Karpas-422 (cell line): ENCODE data around the gene RERG. TPM values are rescaled to one million over a fixed set of nuclear protein-coding genes. Genes with fewer than 3 reads are reported as not detected.

Experiments used
- DNase-seq: peaks from one replicate; pipeline ENCODE4 v3.0.0-alpha.2; 2015
- H2AFZ ChIP-seq: fragments of 200-600 bp; sonication (generic); 2 replicates; pipeline ENCODE4 v1.6.1; 2014; ENCODE audit warnings: antibody characterized with exemption, low read length, mixed read lengths
- H3K27ac ChIP-seq: fragments of 200-600 bp; sonication (generic); 2 replicates; pipeline ENCODE4 v1.5.1; 2014; ENCODE audit warnings: mild to moderate bottlenecking, low read length, moderate library complexity
- H3K27me3 ChIP-seq: fragments of 200-600 bp; sonication (generic); 2 replicates; pipeline ENCODE4 v1.6.1; 2014; ENCODE audit warnings: low read length, mixed read lengths
- H3K36me3 ChIP-seq: fragments of 200-600 bp; sonication (generic); 2 replicates; pipeline ENCODE4 v1.6.1; 2014; ENCODE audit warnings: low read length, mixed read lengths; ENCODE audit not compliant: insufficient read depth
- H3K4me1 ChIP-seq: fragments of 200-600 bp; sonication (generic); 2 replicates; pipeline ENCODE4 v1.6.1; 2014; ENCODE audit warnings: mild to moderate bottlenecking, low read length, mixed read lengths
- H3K4me2 ChIP-seq: fragments of 200-600 bp; sonication (generic); 2 replicates; pipeline ENCODE4 v1.6.1; 2014; ENCODE audit warnings: low read length, low read depth, mild to moderate bottlenecking; ENCODE audit not compliant: poor library complexity, severe bottlenecking
- H3K4me3 ChIP-seq: fragments of 200-600 bp; sonication (generic); 2 replicates; pipeline ENCODE4 v1.5.1; 2014; ENCODE audit warnings: mild to moderate bottlenecking, antibody characterized with exemption, low read length, mixed read lengths
- H3K79me2 ChIP-seq: fragments of 200-600 bp; sonication (generic); 2 replicates; pipeline ENCODE4 v1.6.1; 2014; ENCODE audit warnings: mild to moderate bottlenecking, low read length, mixed read lengths
- H3K9ac ChIP-seq: fragments of 200-600 bp; sonication (generic); 2 replicates; pipeline ENCODE4 v1.6.0; 2014; ENCODE audit warnings: low read length
- H3K9me2 ChIP-seq: fragments of 200-600 bp; sonication (generic), shearing (Covaris generic); replicated peaks from 2 replicates; pipeline ENCODE4 v1.6.0; 2014; ENCODE audit warnings: mild to moderate bottlenecking, low read length, moderate library complexity; ENCODE audit not compliant: insufficient read depth
- H3K9me3 ChIP-seq: fragments of 300-700, 200-600 bp; sonication (generic); 2 replicates; pipeline ENCODE4 v1.6.1; 2014; ENCODE audit warnings: low read length, mixed read lengths
- H4K20me1 ChIP-seq: fragments of 200-600 bp; sonication (generic); 2 replicates; pipeline ENCODE4 v1.6.1; 2014; ENCODE audit warnings: mild to moderate bottlenecking, antibody characterized with exemption, low read length, low read depth; ENCODE audit not compliant: insufficient read depth
- total RNA-seq: library from RNA; depleted of rRNA; stranded (reverse); fragments of >200 nt; shearing (Covaris generic); gene quantifications from 2 replicates; pipeline ENCODE4 v1.2.3, GENCODE V29; 2014; ENCODE audit warnings: low replicate concordance

RERG gene
- total RNA-seq, 1 experiment from 2014 or later: not detected

DNA sequence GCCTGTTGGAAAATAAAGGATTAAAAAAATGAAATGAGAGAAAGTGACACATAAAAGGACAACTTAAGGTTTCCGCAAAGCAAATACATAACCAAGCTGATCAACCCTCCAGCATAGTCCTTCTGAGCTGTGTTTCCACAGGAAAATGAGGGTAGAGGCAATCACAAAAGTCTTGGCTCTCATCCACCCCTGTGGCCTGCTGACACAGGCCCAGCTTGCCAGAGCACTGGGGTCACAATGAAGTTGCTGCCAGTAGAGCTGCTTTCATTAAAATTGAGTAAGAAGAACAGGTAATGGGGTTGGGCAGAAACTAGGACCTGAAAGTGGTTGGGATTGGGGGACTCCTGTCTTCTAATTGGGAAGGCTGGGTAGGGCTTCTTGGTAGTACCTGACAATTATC is 65.9 kb downstream of the RERG start:
- H3K4me2 ChIP-seq: no peak overlapping the region
- no peak overlapping the region for H2AFZ ChIP-seq

DNA sequence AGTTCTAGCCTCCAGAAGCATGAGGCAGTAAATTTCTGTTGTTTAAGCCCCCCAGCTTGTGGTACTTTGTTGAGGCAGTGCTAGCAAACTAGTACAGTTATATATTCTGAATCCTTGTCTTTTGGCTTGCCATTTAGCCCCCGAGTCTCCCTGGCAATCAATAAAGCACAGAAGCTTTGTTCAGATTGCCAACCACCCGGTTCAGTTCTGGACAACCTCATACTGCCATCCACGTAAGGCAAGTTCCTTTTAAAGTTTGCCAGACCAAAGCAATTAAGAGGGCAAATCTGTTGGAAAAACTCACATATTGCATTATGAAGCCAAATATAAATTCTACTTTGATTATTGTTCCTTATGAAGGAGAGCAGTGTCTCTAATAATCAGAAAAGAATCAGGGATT is 67.1 kb downstream of the RERG start:
- Histone ChIP-seq H2AFZ (no peak overlapping the region), H3K79me2 (no peaks in the 10 kb centered on the region), H3K27me3 (no peaks in the 10 kb centered on the region), H4K20me1 (no peaks in the 10 kb centered on the region), H3K4me2 (no peak overlapping the region), H3K36me3 (no peaks in the 10 kb centered on the region), H3K4me3 (no peak overlapping the region), H3K4me1 (peaks cover 4% of the 10 kb centered on the region; the same call in 1 of the 2 replicates), H3K27ac (no peak overlapping the region), H3K9me3 (no peaks in the 10 kb centered on the region), H3K9ac (no peak overlapping the region), H3K9me2 (no peaks in the 10 kb centered on the region)
- DNase-seq: no peak

More for the DNA sequence above, 65.9 kb downstream of the RERG start:
- Histone ChIP-seq H3K27ac (no peak overlapping the region), H3K4me3 (no peak overlapping the region), H4K20me1 (no peaks in the 10 kb centered on the region), H3K9ac (no peak overlapping the region), H3K9me3 (no peaks in the 10 kb centered on the region), H3K36me3 (no peaks in the 10 kb centered on the region), H3K9me2 (no peaks in the 10 kb centered on the region), H3K79me2 (no peaks in the 10 kb centered on the region), H3K27me3 (no peaks in the 10 kb centered on the region), H3K4me1 (peaks cover 4% of the 10 kb centered on the region; the same call in 1 of the 2 replicates)
- no peak for DNase-seq

DNA sequence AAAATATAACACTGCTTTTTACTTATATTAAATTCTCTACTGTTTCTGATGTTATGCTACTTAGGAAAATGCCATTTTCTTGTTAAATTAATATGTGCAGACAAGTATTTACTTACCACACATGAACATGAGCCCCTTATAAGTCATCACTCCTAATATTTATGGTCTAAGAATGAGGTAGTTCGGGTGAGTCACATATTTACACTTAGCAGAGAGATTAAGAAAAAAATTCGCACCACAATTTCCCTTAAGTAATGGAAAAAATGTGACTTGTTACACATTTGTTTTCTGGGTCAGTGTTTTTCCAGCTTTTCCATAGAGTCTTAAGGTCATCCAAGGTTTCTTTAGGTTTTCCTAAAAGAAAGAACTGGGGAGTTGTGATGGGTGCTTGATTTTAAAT is 68.3 kb downstream of the RERG start:
- Histone ChIP-seq H2AFZ (no peak overlapping the region), H3K9ac (no peak overlapping the region), H3K4me1 (peaks cover 4% of the 10 kb centered on the region; the same call in 1 of the 2 replicates), H3K4me3 (no peak overlapping the region), H3K27me3 (no peaks in the 10 kb centered on the region), H3K79me2 (no peaks in the 10 kb centered on the region), H3K4me2 (no peak overlapping the region), H4K20me1 (no peaks in the 10 kb centered on the region), H3K9me3 (no peaks in the 10 kb centered on the region), H3K27ac (no peak overlapping the region), H3K9me2 (no peaks in the 10 kb centered on the region), H3K36me3 (no peaks in the 10 kb centered on the region)
- DNase-seq: no peak

DNA sequence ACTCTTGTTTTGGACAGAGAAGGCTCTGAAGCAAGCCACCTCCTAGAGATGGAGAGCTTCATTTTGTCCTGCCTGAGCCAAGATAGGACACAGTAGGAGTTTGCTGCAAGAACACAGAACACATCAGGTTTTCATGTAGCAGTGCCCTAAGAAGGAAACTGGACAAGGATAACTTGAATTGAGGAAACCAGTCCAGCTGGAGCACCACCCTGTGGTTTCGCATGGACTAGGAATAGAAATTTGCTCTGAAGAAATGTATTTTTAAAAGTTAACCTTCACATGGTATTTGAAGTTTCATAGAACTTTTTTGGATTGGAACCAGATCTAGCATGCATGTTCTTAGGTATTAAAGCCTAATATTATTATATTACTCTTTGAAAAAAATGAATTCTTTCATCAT is 68.8 kb downstream of the RERG start:
- no peaks in the 10 kb centered on the region for H3K79me2 ChIP-seq
- H3K4me1 ChIP-seq: peaks cover 4% of the 10 kb centered on the region; the same call in 1 of the 2 replicates
- no peak overlapping the region for H3K27ac ChIP-seq
- no peak overlapping the region for H3K9ac ChIP-seq
- H3K9me2 ChIP-seq: no peaks in the 10 kb centered on the region
- H3K4me3 ChIP-seq: no peak overlapping the region
- no peaks in the 10 kb centered on the region for H3K27me3 ChIP-seq
- DNase-seq: no peak
- H2AFZ ChIP-seq: no peak overlapping the region
- H3K9me3 ChIP-seq: no peaks in the 10 kb centered on the region
- no peak overlapping the region for H3K4me2 ChIP-seq
- no peaks in the 10 kb centered on the region for H4K20me1 ChIP-seq
- H3K36me3 ChIP-seq: no peaks in the 10 kb centered on the region

DNA sequence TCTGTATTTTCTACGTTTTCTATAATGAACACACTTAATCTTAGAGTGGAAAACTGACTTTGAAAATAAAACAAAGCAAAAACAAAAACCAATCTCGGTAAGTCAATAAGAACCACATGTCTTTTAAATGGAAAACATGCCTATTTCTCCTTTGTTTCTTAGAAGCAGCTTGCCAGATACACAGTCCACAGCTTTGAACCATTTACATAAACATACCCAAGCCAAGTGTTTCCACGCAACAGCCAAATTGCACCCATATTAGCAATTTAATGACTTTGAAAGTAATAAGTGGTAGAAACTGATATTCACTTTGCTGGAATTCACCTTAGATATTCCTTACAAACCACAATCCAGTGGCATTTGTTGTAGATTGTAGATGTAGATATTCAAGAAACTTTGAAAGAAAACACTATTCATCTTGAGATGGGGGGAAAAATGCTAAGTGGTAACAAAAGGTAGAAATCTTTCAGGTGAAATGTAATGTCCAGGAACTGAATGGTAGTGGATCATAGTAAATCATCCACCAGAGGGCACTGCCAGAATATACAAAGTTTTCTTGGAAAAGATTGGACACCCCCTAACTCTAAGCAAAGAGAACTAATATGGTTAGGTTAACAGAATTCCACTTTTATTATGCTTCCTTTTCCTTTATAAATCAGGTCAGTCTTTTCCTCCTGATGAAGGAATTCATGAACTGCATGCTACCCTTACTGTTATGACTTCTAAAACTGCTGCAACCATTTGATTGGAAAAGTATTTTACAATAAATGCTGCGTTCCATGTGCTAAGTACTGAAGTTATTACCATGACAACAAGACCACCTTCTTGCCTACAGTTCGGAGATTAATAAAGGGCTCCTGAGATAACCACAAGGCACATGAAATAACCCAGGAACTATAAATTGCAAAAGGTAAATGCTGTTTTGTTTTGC is 69.8 kb downstream of the RERG start:
- Histone ChIP-seq H3K79me2 (no peaks in the 10 kb centered on the region), H3K4me3 (no peak overlapping the region), H3K9me2 (no peaks in the 10 kb centered on the region), H3K9me3 (no peaks in the 10 kb centered on the region), H3K27ac (no peak overlapping the region), H3K27me3 (no peaks in the 10 kb centered on the region), H3K4me2 (no peak overlapping the region), H3K4me1 (peaks cover 4% of the 10 kb centered on the region; the same call in 1 of the 2 replicates), H2AFZ (no peak overlapping the region), H3K9ac (no peak overlapping the region), H4K20me1 (no peaks in the 10 kb centered on the region), H3K36me3 (no peaks in the 10 kb centered on the region)
- peak; percentile 42 for DNase-seq

DNA sequence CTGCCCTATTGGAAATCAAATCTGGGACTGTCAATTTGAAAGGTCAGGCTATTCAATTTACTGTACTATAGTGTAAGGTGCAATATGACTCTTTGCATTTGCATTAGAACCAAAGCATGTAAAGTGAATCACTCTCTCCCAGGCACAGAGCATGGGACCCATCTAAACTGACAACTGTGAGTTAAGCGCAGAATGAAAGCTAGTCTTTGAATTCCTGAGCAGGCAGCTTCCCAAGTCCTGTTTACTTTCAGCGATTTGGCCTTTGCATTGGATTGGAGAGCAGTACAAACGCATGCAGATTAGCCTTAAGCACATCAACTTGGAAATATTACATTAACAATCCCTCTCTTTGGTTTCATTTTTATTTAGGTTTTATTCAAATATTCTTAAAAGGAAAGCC is 74.6 kb downstream of the RERG start:
- no peak overlapping the region for H3K9ac ChIP-seq
- H3K79me2 ChIP-seq: no peaks in the 10 kb centered on the region
- H3K9me2 ChIP-seq: no peaks in the 10 kb centered on the region
- H3K27ac ChIP-seq: no peak overlapping the region
- DNase-seq: no peak
- H3K4me3 ChIP-seq: no peak overlapping the region
- no peaks in the 10 kb centered on the region for H4K20me1 ChIP-seq
- no peak overlapping the region for H2AFZ ChIP-seq
- no peaks in the 10 kb centered on the region for H3K27me3 ChIP-seq
- H3K36me3 ChIP-seq: no peaks in the 10 kb centered on the region
- H3K4me1 ChIP-seq: no peaks in the 10 kb centered on the region
- no peak overlapping the region for H3K4me2 ChIP-seq
- no peaks in the 10 kb centered on the region for H3K9me3 ChIP-seq

DNA sequence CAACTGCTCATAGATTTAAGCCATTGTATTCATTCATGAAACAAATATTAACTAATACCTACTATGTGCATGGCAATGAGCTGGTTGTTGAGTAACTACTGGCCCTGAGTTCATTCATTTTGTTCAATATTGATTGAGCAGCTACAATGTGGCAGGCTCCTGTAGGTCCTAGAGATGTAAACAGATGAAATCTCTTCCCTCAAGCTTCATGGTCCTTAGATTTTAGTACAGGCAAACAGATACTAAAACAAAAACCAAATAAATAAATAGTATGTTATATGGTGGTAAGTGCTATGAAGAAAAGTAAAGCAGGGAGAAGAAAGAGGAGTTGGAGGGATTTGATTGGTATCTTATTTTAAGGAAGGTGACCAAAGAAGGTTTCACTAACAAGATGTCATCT is 77.8 kb downstream of the RERG start:
- no peak overlapping the region for H3K4me2 ChIP-seq
- DNase-seq: no peak

DNA sequence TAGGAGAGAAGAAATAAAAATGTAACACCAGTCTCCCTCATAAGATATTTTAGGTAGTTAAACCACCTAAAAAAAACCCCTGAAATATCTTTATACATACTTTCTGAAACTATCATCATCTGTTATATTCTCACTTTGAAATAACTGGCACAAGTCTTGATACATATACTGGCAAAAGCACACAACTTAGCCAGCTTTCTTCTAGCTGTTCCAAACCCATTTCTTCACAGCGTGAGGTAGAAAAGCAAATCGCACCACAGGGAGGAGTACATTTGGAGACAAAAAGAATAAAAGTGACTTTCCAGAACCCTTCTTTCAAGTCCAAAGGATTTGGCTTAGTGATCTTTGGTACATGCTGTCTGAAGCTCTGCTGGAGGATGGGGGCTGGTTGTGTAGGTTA is 78.5 kb downstream of the RERG start:
- Histone ChIP-seq H3K4me2 (no peak overlapping the region), H2AFZ (no peak overlapping the region), H4K20me1 (no peaks in the 10 kb centered on the region), H3K9ac (no peak overlapping the region), H3K4me1 (no peaks in the 10 kb centered on the region), H3K79me2 (no peaks in the 10 kb centered on the region), H3K27ac (no peak overlapping the region), H3K27me3 (no peaks in the 10 kb centered on the region), H3K9me3 (no peaks in the 10 kb centered on the region), H3K36me3 (no peaks in the 10 kb centered on the region), H3K9me2 (no peaks in the 10 kb centered on the region), H3K4me3 (no peak overlapping the region)
- DNase-seq: no peak

More for the DNA sequence above, 77.8 kb downstream of the RERG start:
- no peaks in the 10 kb centered on the region for H3K4me1 ChIP-seq
- H3K36me3 ChIP-seq: no peaks in the 10 kb centered on the region
- no peaks in the 10 kb centered on the region for H3K9me3 ChIP-seq
- no peaks in the 10 kb centered on the region for H3K9me2 ChIP-seq
- no peak overlapping the region for H3K9ac ChIP-seq
- no peaks in the 10 kb centered on the region for H3K27me3 ChIP-seq
- H4K20me1 ChIP-seq: no peaks in the 10 kb centered on the region
- no peak overlapping the region for H3K27ac ChIP-seq
- no peak overlapping the region for H3K4me3 ChIP-seq
- no peak overlapping the region for H2AFZ ChIP-seq
- no peaks in the 10 kb centered on the region for H3K79me2 ChIP-seq
